Measurements from ENCODE around the gene CBX1. TPM values are rescaled to one million over a fixed set of nuclear protein-coding genes. Genes with fewer than 3 reads are reported as not detected.

Gene CBX1
- total RNA-seq, 3 donors from 2014 or later = 27.5 to 45.3 (median 28.8) TPM

DNA sequence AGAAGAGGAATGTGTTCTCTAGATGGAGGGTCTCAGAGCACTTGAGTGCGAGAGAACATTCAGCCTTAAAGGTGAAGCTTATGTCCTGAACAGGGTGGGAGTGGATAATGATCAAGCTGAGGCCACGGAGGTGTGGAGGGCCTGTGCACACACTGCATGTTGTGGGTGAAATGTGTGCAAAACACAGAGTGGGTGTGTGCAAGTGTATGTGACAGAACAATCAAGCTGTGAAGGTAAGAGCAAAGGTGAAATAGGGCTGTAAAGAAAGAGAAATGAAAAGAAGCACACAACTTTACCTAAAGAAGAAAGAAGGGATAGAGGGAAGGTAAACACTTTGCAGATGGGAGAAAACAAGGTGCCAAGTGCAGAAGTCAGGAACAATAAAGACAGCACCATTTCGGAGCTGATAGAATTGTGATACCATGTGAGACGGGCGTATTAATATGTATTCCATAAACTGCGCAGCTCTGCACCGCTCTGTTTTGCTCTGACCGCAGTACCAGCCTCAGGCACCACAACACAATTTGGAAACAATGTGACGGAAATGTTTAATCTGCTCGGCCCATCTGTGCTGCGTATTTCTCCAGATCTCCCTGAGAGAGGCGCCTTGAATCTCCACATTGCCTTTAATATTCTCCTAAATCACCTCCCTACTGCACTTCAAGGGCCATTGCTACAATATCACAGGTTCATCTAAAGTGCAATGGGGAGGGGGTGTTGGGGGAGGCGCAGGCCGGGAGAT, 46.9 kb upstream of the CBX1 start:
- no peaks in the 10 kb centered on the region for H3K4me1 ChIP-seq (ENCODE audit: low read depth)
- no peaks in the 10 kb centered on the region for H3K9me3 ChIP-seq
- no peak overlapping the region for H3K4me3 ChIP-seq
- ATAC-seq (no peak), DNase-seq (no peak)
- intact Hi-C loops (cut with DNase I, micrococcal nuclease) = no loop called here
- no peaks in the 10 kb centered on the region for H3K36me3 ChIP-seq (ENCODE audit: low read depth)
- TF ChIP-seq CTCF (IDR thresholded peaks at IDR 0.05) = no peak

GRCh38 chr17:48144976-48145798, 43.9 kb upstream of the CBX1 start:
- ATAC-seq (no peak), DNase-seq (no peak)
- no peaks in the 10 kb centered on the region for H3K4me1 ChIP-seq (ENCODE audit: low read depth)
- intact Hi-C loops (cut with DNase I, micrococcal nuclease) = no loop called here
- H3K4me3 ChIP-seq = no peak overlapping the region
- H3K36me3 ChIP-seq (ENCODE audit: low read depth) = no peaks in the 10 kb centered on the region
- H3K9me3 ChIP-seq = no peaks in the 10 kb centered on the region
- TF ChIP-seq CTCF (IDR thresholded peaks at IDR 0.05) = no peak

DNA sequence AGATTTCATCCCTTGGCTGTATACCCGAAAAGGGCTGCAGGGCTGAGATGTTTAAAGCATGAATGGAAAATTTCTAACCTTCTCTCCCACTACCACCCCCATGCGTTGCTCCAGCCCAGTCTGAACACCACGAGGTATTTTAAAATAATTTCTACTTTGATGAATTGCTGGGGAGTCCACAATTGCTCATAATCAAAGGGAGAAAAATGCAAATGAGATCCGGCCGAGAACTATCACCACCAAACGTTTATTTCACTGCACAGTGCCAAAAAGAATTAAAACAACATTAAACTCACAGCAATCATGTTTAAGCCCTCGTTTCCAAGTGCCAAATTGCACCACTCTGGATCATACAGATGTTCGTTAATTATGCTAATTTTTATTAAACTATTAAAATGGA, 43.0 kb upstream of the CBX1 start:
- intact Hi-C loops (cut with DNase I, micrococcal nuclease) = no loop called here
- DNase-seq (no peak), ATAC-seq (no peak)
- Histone ChIP-seq H3K4me1 (ENCODE audit: low read depth) (no peaks in the 10 kb centered on the region), H3K4me3 (no peak overlapping the region), H3K36me3 (ENCODE audit: low read depth) (no peaks in the 10 kb centered on the region), H3K9me3 (no peaks in the 10 kb centered on the region)
- no peak for TF ChIP-seq CTCF (IDR thresholded peaks at IDR 0.05)

- TF ChIP-seq CTCF (IDR thresholded peaks at IDR 0.05) = no peak
- Histone ChIP-seq H3K36me3 (ENCODE audit: low read depth) (no peaks in the 10 kb centered on the region), H3K4me3 (no peak overlapping the region), H3K4me1 (ENCODE audit: low read depth) (no peaks in the 10 kb centered on the region), H3K9me3 (no peaks in the 10 kb centered on the region)
- DNase-seq (no peak), ATAC-seq (no peak)
- intact Hi-C loops (cut with DNase I, micrococcal nuclease) = no loop called here
Measured at GRCh38 chr17:48143629-48144028, 42.4 kb upstream of the CBX1 start.

DNA sequence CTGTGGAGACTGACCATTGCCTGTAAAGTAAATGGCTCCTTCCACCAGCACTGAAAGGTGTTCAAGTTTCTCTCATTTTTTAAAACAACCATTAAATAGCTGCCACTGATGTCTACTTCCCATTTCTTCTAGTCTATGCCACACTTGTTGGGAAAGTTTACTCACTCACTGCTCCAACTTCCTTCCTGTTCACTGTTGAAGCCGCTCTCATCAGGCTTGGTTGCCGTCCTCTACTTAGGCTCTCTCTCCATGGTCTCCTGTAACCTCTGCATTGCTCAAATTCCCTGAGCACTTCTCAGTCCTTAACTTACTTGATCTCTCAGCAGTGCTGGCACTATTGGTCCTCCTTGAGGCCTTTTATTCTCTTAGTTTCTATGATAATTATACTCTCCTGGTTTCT, 38.7 kb upstream of the CBX1 start:
- intact Hi-C loops (cut with DNase I, micrococcal nuclease) = no loop called here
- ATAC-seq = no peak
- no peak for TF ChIP-seq CTCF (IDR thresholded peaks at IDR 0.05)

More for the DNA sequence above, 38.7 kb upstream of the CBX1 start:
- DNase-seq = no peak
- Histone ChIP-seq H3K4me3 (no peak overlapping the region), H3K4me1 (ENCODE audit: low read depth) (no peaks in the 10 kb centered on the region), H3K36me3 (ENCODE audit: low read depth) (no peaks in the 10 kb centered on the region), H3K9me3 (no peaks in the 10 kb centered on the region)

All from mucosa of descending colon (tissue), 3 donors.